Endodermal cell (in vitro differentiated cells): Measurements from ENCODE around the gene CIZ1. TPM values are rescaled to one million over a fixed set of nuclear protein-coding genes. Genes with fewer than 3 reads are reported as not detected.

Source experiments
- DNase-seq: peaks from one replicate; pipeline ENCODE4 v3.0.0-alpha.2; 2017
- H3K27ac ChIP-seq: 2 replicates; pipeline ENCODE4 v1.5.1; 2013; ENCODE audit warnings: mild to moderate bottlenecking, low read depth, low read length, moderate library complexity
- H3K27me3 ChIP-seq: 2 replicates; pipeline ENCODE4 v1.6.1; 2013; ENCODE audit warnings: mild to moderate bottlenecking, low read length, moderate library complexity; ENCODE audit not compliant: insufficient read depth, control insufficient read depth, poor library complexity, severe bottlenecking
- H3K36me3 ChIP-seq: 2 replicates; pipeline ENCODE4 v1.7.0; 2013; ENCODE audit warnings: mild to moderate bottlenecking, low read length, moderate library complexity; ENCODE audit not compliant: control insufficient read depth, insufficient read depth
- H3K4me1 ChIP-seq: one replicate; pipeline ENCODE4 v1.7.0; 2013; ENCODE audit warnings: low read length; ENCODE audit not compliant: control insufficient read depth, insufficient read depth
- H3K4me3 ChIP-seq: 2 replicates; pipeline ENCODE4 v1.5.1; 2013; ENCODE audit warnings: mild to moderate bottlenecking, low read length, moderate library complexity
- H3K9ac ChIP-seq: 2 replicates; pipeline ENCODE4 v1.6.1; 2013; ENCODE audit warnings: mild to moderate bottlenecking, low read length, moderate library complexity; ENCODE audit not compliant: poor library complexity, severe bottlenecking; ENCODE audit errors: extremely low read depth
- H3K9me3 ChIP-seq: 2 replicates; pipeline ENCODE4 v1.6.1; 2013; ENCODE audit warnings: mild to moderate bottlenecking, low read length, moderate library complexity; ENCODE audit not compliant: control insufficient read depth
- H3K27ac Mint-ChIP-seq: 2 replicates; pipeline ENCODE4 v1.8.0; 2020; ENCODE audit warnings: mixed read lengths
- H3K27me3 Mint-ChIP-seq: 2 replicates; pipeline ENCODE4 v1.8.0; 2021; ENCODE audit warnings: mild to moderate bottlenecking, mixed read lengths; ENCODE audit not compliant: insufficient read depth
- H3K36me3 Mint-ChIP-seq: 2 replicates; pipeline ENCODE4 v1.8.0; 2020; ENCODE audit warnings: low read depth, mixed read lengths
- H3K4me1 Mint-ChIP-seq: 2 replicates; pipeline ENCODE4 v1.8.0; 2020; ENCODE audit warnings: mixed read lengths
- H3K4me3 Mint-ChIP-seq: 2 replicates; pipeline ENCODE4 v1.8.0; 2020; ENCODE audit warnings: mild to moderate bottlenecking, moderate library complexity, mixed read lengths
- H3K9me3 Mint-ChIP-seq: 2 replicates; pipeline ENCODE4 v1.8.0; 2020; ENCODE audit warnings: mild to moderate bottlenecking, mixed read lengths
- CTCF ChIP-seq: fragments of 200-600 bp; sonication (generic); conservative IDR thresholded peaks from 2 replicates; pipeline ENCODE4 v1.5.0; 2021; ENCODE audit warnings: antibody characterized with exemption, mild to moderate bottlenecking
- WGBS, 2 experiments: methylation state at CpG; one replicate each; pipeline versions ENCODE4 v1.1.5 to v1.1.7; 2013; ENCODE audit warnings: missing lambda C conversion rate in 2 of 2, mixed read lengths in 1 of 2; ENCODE audit not compliant: insufficient coverage in 1 of 2, insufficient read length in 1 of 2; 5-methylcytosine and 5-hydroxymethylcytosine counted together
- total RNA-seq, 2 donors: library from RNA; stranded (reverse); fragmentation: NEBNext Ultra II Directional in 1 of 2; extraction: Animal tissue kit (Norgen Biotek cat#: 25700) in 1 of 2; gene quantifications; 2 replicates in 1 of 2; 3 replicates in 1 of 2; pipeline ENCODE4 v1.2.1, GENCODE V29; 2021

Gene CIZ1
- total RNA-seq, 2 donors from 2014 or later = 115 to 117 TPM

DNA sequence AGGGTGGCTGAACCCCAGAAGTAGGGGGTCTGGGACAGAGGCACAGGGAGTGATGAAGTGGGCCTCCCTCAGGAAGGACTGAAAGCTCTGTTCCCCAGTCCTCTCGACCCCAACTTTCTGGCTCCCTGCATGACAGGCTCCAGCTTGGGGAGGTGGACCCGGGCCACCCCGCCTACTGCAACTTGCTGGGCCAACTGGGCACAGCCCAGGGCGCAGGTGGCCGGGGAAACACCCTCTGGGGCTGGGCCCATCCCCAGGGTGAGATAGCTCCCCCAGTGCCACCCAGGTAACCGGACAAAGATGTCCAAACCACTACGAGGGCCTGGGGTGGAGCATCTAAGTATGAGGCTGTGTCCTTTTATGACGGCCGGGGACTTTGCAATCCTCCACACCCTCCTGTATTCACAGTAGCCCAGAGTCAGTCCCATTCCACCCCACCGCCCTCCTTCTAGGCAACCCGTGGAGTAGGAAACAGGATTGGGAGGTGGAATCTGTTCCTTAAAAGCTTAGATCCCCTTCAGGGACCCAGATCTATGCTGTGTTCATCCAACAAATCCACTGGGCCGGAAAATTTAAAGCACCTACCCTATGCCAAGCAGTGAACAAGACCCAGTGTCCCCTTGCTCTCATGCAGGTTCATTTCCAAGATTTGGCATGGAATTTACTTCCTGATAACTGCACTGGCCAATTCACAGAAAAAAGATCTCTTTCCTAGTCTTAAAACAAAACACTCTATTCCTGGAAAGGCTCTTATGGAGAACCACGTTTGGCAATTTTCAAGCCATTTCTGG, 31.7 kb upstream of the CIZ1 start:
- peaks cover 24% of the 10 kb centered on the region for H3K36me3 Mint-ChIP-seq
- no peak overlapping the region for H3K9ac ChIP-seq
- H3K4me1 ChIP-seq = peaks cover 4% of the 10 kb centered on the region
- peaks cover 6% of the 10 kb centered on the region for H3K4me1 Mint-ChIP-seq
- no peak for DNase-seq
- H3K27ac ChIP-seq = no peak overlapping the region
- WGBS, 2 experiments = 87 to 90% methylated on average over 6 to 13 of the region's 13 CpGs
- peaks cover 20% of the 10 kb centered on the region for H3K36me3 ChIP-seq
- TF ChIP-seq CTCF = no peak
- H3K9me3 ChIP-seq = no peaks in the 10 kb centered on the region
- no peak overlapping the region for H3K4me3 Mint-ChIP-seq
- no peaks in the 10 kb centered on the region for H3K27me3 ChIP-seq
- H3K27me3 Mint-ChIP-seq = no peaks in the 10 kb centered on the region
- no peak overlapping the region for H3K4me3 ChIP-seq
- no peaks in the 10 kb centered on the region for H3K9me3 Mint-ChIP-seq
- H3K27ac Mint-ChIP-seq = no peak overlapping the region

- Histone ChIP-seq H3K27me3 (no peaks in the 10 kb centered on the region), H3K4me1 (peaks cover 4% of the 10 kb centered on the region), H3K27ac (no peak overlapping the region), H3K36me3 (peaks cover 20% of the 10 kb centered on the region), H3K4me3 (no peak overlapping the region), H3K9me3 (no peaks in the 10 kb centered on the region), H3K9ac (no peak overlapping the region)
- no peak for DNase-seq
- Mint-ChIP-seq H3K27me3 (no peaks in the 10 kb centered on the region), H3K4me1 (peaks cover 6% of the 10 kb centered on the region), H3K4me3 (no peak overlapping the region), H3K9me3 (no peaks in the 10 kb centered on the region), H3K36me3 (peaks cover 22% of the 10 kb centered on the region), H3K27ac (no peak overlapping the region)
- TF ChIP-seq CTCF = no peak
- 91 to 93% methylated on average over 9 to 10 of the region's 10 CpGs for WGBS, 2 experiments
Observed at GRCh38 chr9:128222026-128222425, 30.7 kb upstream of the CIZ1 start.

DNA sequence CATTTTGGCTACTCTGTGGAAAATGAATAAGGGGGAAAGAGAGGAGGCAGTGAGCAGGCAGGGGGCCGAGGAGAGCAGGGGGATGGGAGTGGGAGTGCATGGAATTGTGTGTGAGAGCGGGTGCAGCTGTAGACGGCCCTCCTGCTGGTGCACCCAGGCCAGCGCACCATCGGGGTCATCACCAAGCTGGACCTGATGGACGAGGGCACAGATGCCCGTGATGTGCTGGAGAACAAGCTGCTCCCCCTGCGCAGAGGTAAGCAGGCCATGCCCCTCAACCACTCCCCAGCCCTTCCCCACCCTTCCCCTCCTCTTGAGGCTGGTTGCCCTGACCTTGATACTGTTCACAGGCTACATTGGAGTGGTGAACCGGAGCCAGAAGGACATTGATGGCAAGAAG, 28.5 kb upstream of the CIZ1 start:
- no peak for TF ChIP-seq CTCF
- Histone ChIP-seq H3K9ac (no peak overlapping the region), H3K9me3 (no peaks in the 10 kb centered on the region), H3K27ac (no peak overlapping the region), H3K27me3 (no peaks in the 10 kb centered on the region), H3K4me3 (no peak overlapping the region), H3K36me3 (peaks cover 16% of the 10 kb centered on the region), H3K4me1 (peaks cover 4% of the 10 kb centered on the region)
- Mint-ChIP-seq H3K27me3 (peaks cover 2% of the 10 kb centered on the region), H3K27ac (no peak overlapping the region), H3K4me1 (peaks cover 6% of the 10 kb centered on the region), H3K9me3 (no peaks in the 10 kb centered on the region), H3K36me3 (peaks cover 22% of the 10 kb centered on the region), H3K4me3 (no peak overlapping the region)
- no peak for DNase-seq
- WGBS, 2 experiments = 97 to 98% methylated on average over 3 to 9 of the region's 9 CpGs
